Neural cell (in vitro differentiated cells): ENCODE data around the gene IL24. TPM values are rescaled to one million over a fixed set of nuclear protein-coding genes. Genes with fewer than 3 reads are reported as not detected.
"Not testable (repeated sequence)": the region's sequence is repeated elsewhere in the genome, so short reads cannot be mapped to it uniquely, and the experiment has no call there.

Experiments used
- H2AFZ ChIP-seq: fragments of 200-600, 300-800 bp; sonication (generic), shearing (Covaris generic); 2 replicates; pipeline ENCODE4 v1.6.0; 2014; ENCODE audit warnings: low read depth, mild to moderate bottlenecking, antibody characterized with exemption, low read length, moderate library complexity
- H3F3A ChIP-seq: fragments of 200-600 bp; shearing (Covaris generic); 2 replicates; pipeline ENCODE4 v1.6.1; 2016; ENCODE audit warnings: mild to moderate bottlenecking, moderate library complexity, mixed read lengths, antibody characterized with exemption, low read length; ENCODE audit not compliant: insufficient read depth, poor library complexity, severe bottlenecking
- H3K27ac ChIP-seq: fragments of 200-600, 300-800 bp; sonication (generic), shearing (Covaris generic); 2 replicates; pipeline ENCODE4 v1.5.1; 2014; ENCODE audit warnings: mild to moderate bottlenecking, low read length, moderate library complexity
- H3K27me3 ChIP-seq: fragments of 300-800, 200-600 bp; sonication (generic), shearing (Covaris generic); 2 replicates; pipeline ENCODE4 v1.6.0; 2014; ENCODE audit warnings: mild to moderate bottlenecking, low read depth, low read length, moderate library complexity; ENCODE audit not compliant: insufficient read depth
- H3K36me3 ChIP-seq: fragments of 300-800, 200-600 bp; sonication (generic), shearing (Covaris generic); 2 replicates; pipeline ENCODE4 v1.5.1; 2014; ENCODE audit warnings: mild to moderate bottlenecking, antibody characterized with exemption, low read length, moderate library complexity; ENCODE audit not compliant: insufficient read depth
- H3K4me2 ChIP-seq: fragments of 300-800, 200-600 bp; sonication (generic), shearing (Covaris generic); 2 replicates; pipeline ENCODE4 v1.6.0; 2014; ENCODE audit warnings: mild to moderate bottlenecking, low read length
- H3K4me3 ChIP-seq: fragments of 300-800, 200-600 bp; sonication (generic), shearing (Covaris generic); 2 replicates; pipeline ENCODE4 v1.5.1; 2014; ENCODE audit warnings: mild to moderate bottlenecking, low read length, moderate library complexity
- H3K79me2 ChIP-seq: fragments of 200-600 bp; shearing (Covaris generic); replicated peaks from 2 replicates; pipeline ENCODE4 v1.6.0; 2014; ENCODE audit warnings: mild to moderate bottlenecking, low read length, moderate library complexity; ENCODE audit not compliant: insufficient read depth
- H3K9ac ChIP-seq: fragments of 300-800, 200-600 bp; sonication (generic), shearing (Covaris generic); 2 replicates; pipeline ENCODE4 v1.6.1; 2016; ENCODE audit warnings: mild to moderate bottlenecking, low read length, mixed read lengths
- H3K9me2 ChIP-seq: fragments of 200-600 bp; shearing (Covaris generic); 2 replicates; pipeline ENCODE4 v1.6.1; 2016; ENCODE audit warnings: mild to moderate bottlenecking, low read length, mixed read lengths; ENCODE audit not compliant: insufficient read depth
- H3K9me3 ChIP-seq: fragments of 200-600, 300-800 bp; sonication (generic), shearing (Covaris generic); 2 replicates; pipeline ENCODE4 v1.6.1; 2016; ENCODE audit warnings: mild to moderate bottlenecking, mixed run types, low read length, moderate library complexity, mixed read lengths
- H4K20me1 ChIP-seq: fragments of 200-600 bp; shearing (Covaris generic); 2 replicates; pipeline ENCODE4 v1.6.1; 2016; ENCODE audit warnings: mild to moderate bottlenecking, mixed run types; ENCODE audit not compliant: insufficient read depth
- EP300 ChIP-seq: fragments of 450-650 bp; conservative IDR thresholded peaks from 2 replicates; pipeline ENCODE4 v1.6.1; 2014; ENCODE audit warnings: antibody characterized with exemption, mild to moderate bottlenecking, moderate library complexity; ENCODE audit not compliant: poor library complexity, severe bottlenecking
- EZH2 ChIP-seq: fragments of 200-600, 300-800 bp; shearing (Covaris generic), sonication (generic); IDR thresholded peaks from 2 replicates; pipeline ENCODE4 v1.6.1; 2014; ENCODE audit warnings: antibody characterized with exemption, low read length, borderline replicate concordance, mild to moderate bottlenecking; ENCODE audit not compliant: insufficient read depth, poor library complexity, severe bottlenecking
- MXI1 ChIP-seq: fragments of 450-650 bp; conservative IDR thresholded peaks from 2 replicates; pipeline ENCODE4 v1.6.1; 2014; ENCODE audit warnings: antibody characterized with exemption, mild to moderate bottlenecking; ENCODE audit not compliant: poor library complexity, severe bottlenecking
- POLR2AphosphoS5 ChIP-seq: IDR thresholded peaks from 2 replicates; pipeline ENCODE4 v1.6.1; 2012
- RAD21 ChIP-seq: fragments of 450-650 bp; conservative IDR thresholded peaks from 2 replicates; pipeline ENCODE4 v1.6.1; 2014; ENCODE audit warnings: antibody characterized with exemption, mild to moderate bottlenecking, moderate library complexity
- SMC3 ChIP-seq: fragments of 450-650 bp; conservative IDR thresholded peaks from 2 replicates; pipeline ENCODE4 v1.6.1; 2014; ENCODE audit warnings: antibody characterized with exemption, mild to moderate bottlenecking, moderate library complexity; ENCODE audit not compliant: poor library complexity
- TAF1 ChIP-seq: IDR thresholded peaks from 2 replicates; pipeline ENCODE4 v1.6.1; 2012; ENCODE audit warnings: low read depth
- polyA plus RNA-seq: library from polyadenylated mRNA; depleted of rRNA; stranded (reverse); fragments of >200 nt; gene quantifications from 2 replicates; pipeline ENCODE4 v1.2.3, GENCODE V29; 2014
- TF ChIP-seq, protein P1 (sequence below): IDR thresholded peaks from 2 replicates; pipeline ENCODE4 v1.6.1; 2012; ENCODE audit warnings: borderline replicate concordance
- TF ChIP-seq, protein P2 (sequence below): fragments of 450-650 bp; IDR thresholded peaks from 2 replicates; pipeline ENCODE4 v1.5.1; 2014; ENCODE audit warnings: antibody characterized with exemption, mild to moderate bottlenecking, moderate library complexity; ENCODE audit not compliant: poor library complexity, severe bottlenecking

The IL24 gene
- polyA plus RNA-seq, 1 donor from 2014 or later: not detected

DNA sequence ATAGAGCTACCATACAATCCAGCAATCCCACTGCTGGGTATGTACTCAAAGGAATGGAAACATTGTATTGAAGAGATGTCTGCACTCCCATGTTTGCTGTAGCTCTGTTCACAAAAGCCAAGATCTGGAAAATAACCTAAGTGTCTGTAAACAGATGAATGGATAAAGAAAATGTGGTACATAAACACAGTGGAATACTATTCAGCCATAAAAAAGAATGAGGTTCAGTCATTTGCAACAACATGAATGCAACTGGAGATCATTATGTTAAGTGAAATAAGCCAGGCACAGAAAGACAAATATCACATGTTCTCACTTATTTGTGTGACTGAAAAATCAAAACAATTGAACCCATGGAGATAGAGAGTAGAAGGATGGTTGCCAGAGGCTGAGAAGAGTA, 43.5 kb upstream of the IL24 start:
- not testable (repeated sequence) for H3K36me3 ChIP-seq, H3K79me2 ChIP-seq, H3K9ac ChIP-seq, H2AFZ ChIP-seq, H3K9me2 ChIP-seq, H3K27ac ChIP-seq, H3K4me3 ChIP-seq, H3F3A ChIP-seq, H3K9me3 ChIP-seq, H3K4me2 ChIP-seq, H3K27me3 ChIP-seq, H4K20me1 ChIP-seq

DNA sequence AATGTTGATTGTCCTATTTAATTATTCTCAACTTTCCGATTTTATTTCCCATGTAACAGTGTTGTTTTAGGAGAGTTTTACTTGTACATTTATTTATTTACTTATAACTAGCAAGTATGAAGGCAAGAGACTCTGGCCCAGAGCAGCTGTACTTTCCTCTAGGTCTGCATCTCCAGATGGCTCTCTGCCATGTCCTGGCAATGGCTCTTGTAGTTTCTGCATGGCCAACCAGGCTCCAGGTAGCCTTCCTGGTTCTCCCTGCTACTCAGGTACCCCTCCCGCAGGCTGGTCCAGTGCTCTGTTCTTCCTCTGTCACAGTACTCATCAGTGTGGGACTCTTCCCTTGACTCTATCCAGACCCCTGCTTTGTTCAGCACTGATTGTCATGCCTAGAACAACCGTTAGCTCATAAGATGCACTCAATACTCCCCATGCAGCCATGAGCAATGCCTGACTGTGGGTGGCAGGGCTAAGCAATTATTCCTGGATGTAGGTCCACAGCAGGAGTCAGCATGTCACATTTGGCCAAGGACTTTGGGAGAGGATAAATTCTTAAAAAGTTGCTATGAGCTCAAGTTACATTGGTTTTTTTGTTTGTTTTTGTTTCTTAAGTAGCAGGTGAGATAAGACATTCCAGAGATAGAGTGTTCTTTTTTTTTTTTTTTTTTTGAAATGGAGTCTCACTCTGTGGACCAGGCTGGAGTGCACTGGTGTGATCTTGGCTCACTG, 42.7 kb upstream of the IL24 start:
- no peak overlapping the region for H3K4me2 ChIP-seq
- no peak overlapping the region for H3K27ac ChIP-seq
- no peaks in the 10 kb centered on the region for H3K36me3 ChIP-seq
- H2AFZ ChIP-seq: no peak overlapping the region
- no peaks in the 10 kb centered on the region for H3F3A ChIP-seq
- TF ChIP-seq, protein P1, sequence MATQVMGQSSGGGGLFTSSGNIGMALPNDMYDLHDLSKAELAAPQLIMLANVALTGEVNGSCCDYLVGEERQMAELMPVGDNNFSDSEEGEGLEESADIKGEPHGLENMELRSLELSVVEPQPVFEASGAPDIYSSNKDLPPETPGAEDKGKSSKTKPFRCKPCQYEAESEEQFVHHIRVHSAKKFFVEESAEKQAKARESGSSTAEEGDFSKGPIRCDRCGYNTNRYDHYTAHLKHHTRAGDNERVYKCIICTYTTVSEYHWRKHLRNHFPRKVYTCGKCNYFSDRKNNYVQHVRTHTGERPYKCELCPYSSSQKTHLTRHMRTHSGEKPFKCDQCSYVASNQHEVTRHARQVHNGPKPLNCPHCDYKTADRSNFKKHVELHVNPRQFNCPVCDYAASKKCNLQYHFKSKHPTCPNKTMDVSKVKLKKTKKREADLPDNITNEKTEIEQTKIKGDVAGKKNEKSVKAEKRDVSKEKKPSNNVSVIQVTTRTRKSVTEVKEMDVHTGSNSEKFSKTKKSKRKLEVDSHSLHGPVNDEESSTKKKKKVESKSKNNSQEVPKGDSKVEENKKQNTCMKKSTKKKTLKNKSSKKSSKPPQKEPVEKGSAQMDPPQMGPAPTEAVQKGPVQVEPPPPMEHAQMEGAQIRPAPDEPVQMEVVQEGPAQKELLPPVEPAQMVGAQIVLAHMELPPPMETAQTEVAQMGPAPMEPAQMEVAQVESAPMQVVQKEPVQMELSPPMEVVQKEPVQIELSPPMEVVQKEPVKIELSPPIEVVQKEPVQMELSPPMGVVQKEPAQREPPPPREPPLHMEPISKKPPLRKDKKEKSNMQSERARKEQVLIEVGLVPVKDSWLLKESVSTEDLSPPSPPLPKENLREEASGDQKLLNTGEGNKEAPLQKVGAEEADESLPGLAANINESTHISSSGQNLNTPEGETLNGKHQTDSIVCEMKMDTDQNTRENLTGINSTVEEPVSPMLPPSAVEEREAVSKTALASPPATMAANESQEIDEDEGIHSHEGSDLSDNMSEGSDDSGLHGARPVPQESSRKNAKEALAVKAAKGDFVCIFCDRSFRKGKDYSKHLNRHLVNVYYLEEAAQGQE: no peak
- TF ChIP-seq SMC3 (no peak), POLR2AphosphoS5 (no peak), EP300 (no peak), RAD21 (no peak), EZH2 (no peak), TAF1 (no peak), MXI1 (no peak)
- TF ChIP-seq, protein P2, sequence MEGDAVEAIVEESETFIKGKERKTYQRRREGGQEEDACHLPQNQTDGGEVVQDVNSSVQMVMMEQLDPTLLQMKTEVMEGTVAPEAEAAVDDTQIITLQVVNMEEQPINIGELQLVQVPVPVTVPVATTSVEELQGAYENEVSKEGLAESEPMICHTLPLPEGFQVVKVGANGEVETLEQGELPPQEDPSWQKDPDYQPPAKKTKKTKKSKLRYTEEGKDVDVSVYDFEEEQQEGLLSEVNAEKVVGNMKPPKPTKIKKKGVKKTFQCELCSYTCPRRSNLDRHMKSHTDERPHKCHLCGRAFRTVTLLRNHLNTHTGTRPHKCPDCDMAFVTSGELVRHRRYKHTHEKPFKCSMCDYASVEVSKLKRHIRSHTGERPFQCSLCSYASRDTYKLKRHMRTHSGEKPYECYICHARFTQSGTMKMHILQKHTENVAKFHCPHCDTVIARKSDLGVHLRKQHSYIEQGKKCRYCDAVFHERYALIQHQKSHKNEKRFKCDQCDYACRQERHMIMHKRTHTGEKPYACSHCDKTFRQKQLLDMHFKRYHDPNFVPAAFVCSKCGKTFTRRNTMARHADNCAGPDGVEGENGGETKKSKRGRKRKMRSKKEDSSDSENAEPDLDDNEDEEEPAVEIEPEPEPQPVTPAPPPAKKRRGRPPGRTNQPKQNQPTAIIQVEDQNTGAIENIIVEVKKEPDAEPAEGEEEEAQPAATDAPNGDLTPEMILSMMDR: no peak
- H3K9me2 ChIP-seq: no peaks in the 10 kb centered on the region
- no peaks in the 10 kb centered on the region for H3K79me2 ChIP-seq
- no peak overlapping the region for H3K4me3 ChIP-seq
- no peaks in the 10 kb centered on the region for H4K20me1 ChIP-seq
- H3K27me3 ChIP-seq: no peaks in the 10 kb centered on the region
- no peaks in the 10 kb centered on the region for H3K9me3 ChIP-seq
- no peak overlapping the region for H3K9ac ChIP-seq

DNA sequence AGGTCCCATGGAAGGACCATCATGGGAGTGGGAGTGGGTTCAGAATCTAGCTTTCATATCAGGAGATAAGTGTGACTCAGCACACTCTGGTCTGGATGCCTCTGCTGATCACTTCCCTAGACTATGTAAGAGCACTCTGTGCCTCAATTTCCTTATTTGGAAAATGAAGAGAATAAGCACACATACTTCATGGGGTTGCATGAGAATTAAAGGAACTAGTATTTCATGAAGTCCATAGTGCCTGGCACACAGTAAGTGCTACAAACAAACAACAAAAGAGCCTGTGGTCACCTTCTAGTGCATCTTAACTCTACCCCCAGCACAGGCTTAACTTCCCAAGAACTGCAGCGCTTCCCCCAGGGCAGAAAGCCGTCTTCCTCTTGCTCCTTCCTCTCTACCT, 41.4 kb upstream of the IL24 start:
- TF ChIP-seq SMC3 (no peak), POLR2AphosphoS5 (no peak), EP300 (no peak), MXI1 (no peak)
- TF ChIP-seq, protein P1: no peak
- TF ChIP-seq, protein P2: no peak
- Histone ChIP-seq H4K20me1 (no peaks in the 10 kb centered on the region), H2AFZ (no peak overlapping the region), H3K9me3 (no peaks in the 10 kb centered on the region), H3K36me3 (no peaks in the 10 kb centered on the region), H3K4me2 (no peak overlapping the region), H3K9me2 (no peaks in the 10 kb centered on the region), H3F3A (no peaks in the 10 kb centered on the region), H3K9ac (no peak overlapping the region), H3K27me3 (no peaks in the 10 kb centered on the region), H3K79me2 (no peaks in the 10 kb centered on the region), H3K4me3 (no peak overlapping the region), H3K27ac (no peak overlapping the region)
